Neural cell (in vitro differentiated cells): ENCODE measurements around the gene ONECUT2.

Experiments used
- CTCF ChIP-seq: fragments of 450-650 bp; IDR thresholded peaks from 2 replicates; pipeline ENCODE4 v1.5.1; 2014; ENCODE audit warnings: antibody characterized with exemption, mild to moderate bottlenecking, moderate library complexity; ENCODE audit not compliant: poor library complexity, severe bottlenecking
- EP300 ChIP-seq: fragments of 450-650 bp; conservative IDR thresholded peaks from 2 replicates; pipeline ENCODE4 v1.6.1; 2014; ENCODE audit warnings: antibody characterized with exemption, mild to moderate bottlenecking, moderate library complexity; ENCODE audit not compliant: poor library complexity, severe bottlenecking
- EZH2 ChIP-seq: fragments of 200-600, 300-800 bp; shearing (Covaris generic), sonication (generic); IDR thresholded peaks from 2 replicates; pipeline ENCODE4 v1.6.1; 2014; ENCODE audit warnings: antibody characterized with exemption, low read length, borderline replicate concordance, mild to moderate bottlenecking; ENCODE audit not compliant: insufficient read depth, poor library complexity, severe bottlenecking
- POLR2AphosphoS5 ChIP-seq: IDR thresholded peaks from 2 replicates; pipeline ENCODE4 v1.6.1; 2012
- REST ChIP-seq: IDR thresholded peaks from 2 replicates; pipeline ENCODE4 v1.6.1; 2012; ENCODE audit warnings: borderline replicate concordance
- SMC3 ChIP-seq: fragments of 450-650 bp; conservative IDR thresholded peaks from 2 replicates; pipeline ENCODE4 v1.6.1; 2014; ENCODE audit warnings: antibody characterized with exemption, mild to moderate bottlenecking, moderate library complexity; ENCODE audit not compliant: poor library complexity
- TAF1 ChIP-seq: IDR thresholded peaks from 2 replicates; pipeline ENCODE4 v1.6.1; 2012; ENCODE audit warnings: low read depth

GRCh38 chr18:57431002-57431382, 4.2 kb upstream of the ONECUT2 start:
- no peak for TF ChIP-seq CTCF
- TF ChIP-seq EZH2: no peak
- no peak for TF ChIP-seq POLR2AphosphoS5
- no peak for TF ChIP-seq TAF1
- no peak for TF ChIP-seq REST
- no peak for TF ChIP-seq EP300
- no peak for TF ChIP-seq SMC3
